Measurements from ENCODE around the gene POU2F2.

Gene POU2F2

GRCh38 chr19:42064432-42064831 is 67.8 kb downstream of the POU2F2 start:
- no peaks in the 10 kb centered on the region for H3K4me1 ChIP-seq (ENCODE audit: low read depth, poor library complexity, severe bottlenecking)
- H3K4me3 ChIP-seq (IDR thresholded peaks at IDR 0.05; ENCODE audit: insufficient read depth, low read depth, low read length), result no peak overlapping the region
- H3K36me3 ChIP-seq (ENCODE audit: insufficient read depth), result no peaks in the 10 kb centered on the region
- no peak overlapping the region for H2AFZ ChIP-seq (ENCODE audit: low read depth)
- no peak overlapping the region for H3K27ac ChIP-seq
- H3K27me3 ChIP-seq (ENCODE audit: insufficient read depth, low read depth), result peaks cover 88% of the 10 kb centered on the region
- no peaks in the 10 kb centered on the region for H3K79me2 ChIP-seq (ENCODE audit: insufficient read depth, low read depth)
- TF ChIP-seq CTCF (conservative IDR thresholded peaks at IDR 0.05; ENCODE audit: low read depth, low read length), result no peak
- no peak overlapping the region for H3K9ac ChIP-seq
- H3K4me2 ChIP-seq, result no peak overlapping the region
- H4K20me1 ChIP-seq (ENCODE audit: insufficient read depth), result no peaks in the 10 kb centered on the region

GRCh38 chr19:42062381-42062780 is 69.9 kb downstream of the POU2F2 start:
- Histone ChIP-seq H3K4me1 (ENCODE audit: low read depth, poor library complexity, severe bottlenecking) (no peaks in the 10 kb centered on the region), H3K36me3 (ENCODE audit: insufficient read depth) (no peaks in the 10 kb centered on the region), H4K20me1 (ENCODE audit: insufficient read depth) (no peaks in the 10 kb centered on the region), H3K4me2 (no peak overlapping the region), H3K27ac (no peak overlapping the region), H2AFZ (ENCODE audit: low read depth) (no peak overlapping the region), H3K27me3 (ENCODE audit: insufficient read depth, low read depth) (peaks cover 86% of the 10 kb centered on the region), H3K79me2 (ENCODE audit: insufficient read depth, low read depth) (no peaks in the 10 kb centered on the region), H3K9ac (no peak overlapping the region), H3K4me3 (IDR thresholded peaks at IDR 0.05; ENCODE audit: insufficient read depth, low read depth, low read length) (no peak overlapping the region)
- no peak for TF ChIP-seq CTCF (conservative IDR thresholded peaks at IDR 0.05; ENCODE audit: low read depth, low read length)

GRCh38 chr19:42060117-42060516 is 72.1 kb downstream of the POU2F2 start:
- no peak overlapping the region for H3K9ac ChIP-seq
- H3K27me3 ChIP-seq (ENCODE audit: insufficient read depth, low read depth), result peaks cover 85% of the 10 kb centered on the region
- H4K20me1 ChIP-seq (ENCODE audit: insufficient read depth), result no peaks in the 10 kb centered on the region
- no peak overlapping the region for H3K4me2 ChIP-seq
- no peaks in the 10 kb centered on the region for H3K79me2 ChIP-seq (ENCODE audit: insufficient read depth, low read depth)
- H3K4me1 ChIP-seq (ENCODE audit: low read depth, poor library complexity, severe bottlenecking), result no peaks in the 10 kb centered on the region
- no peak overlapping the region for H3K4me3 ChIP-seq (IDR thresholded peaks at IDR 0.05; ENCODE audit: insufficient read depth, low read depth, low read length)
- H2AFZ ChIP-seq (ENCODE audit: low read depth), result no peak overlapping the region
- H3K36me3 ChIP-seq (ENCODE audit: insufficient read depth), result no peaks in the 10 kb centered on the region
- no peak for TF ChIP-seq CTCF (conservative IDR thresholded peaks at IDR 0.05; ENCODE audit: low read depth, low read length)
- H3K27ac ChIP-seq, result no peak overlapping the region

GRCh38 chr19:42059196-42059595 is 73.0 kb downstream of the POU2F2 start:
- Histone ChIP-seq H3K36me3 (ENCODE audit: insufficient read depth) (no peaks in the 10 kb centered on the region), H2AFZ (ENCODE audit: low read depth) (no peak overlapping the region), H3K9ac (no peak overlapping the region), H3K27ac (no peak overlapping the region), H3K79me2 (ENCODE audit: insufficient read depth, low read depth) (no peaks in the 10 kb centered on the region), H3K27me3 (ENCODE audit: insufficient read depth, low read depth) (peaks cover 85% of the 10 kb centered on the region), H3K4me2 (no peak overlapping the region), H4K20me1 (ENCODE audit: insufficient read depth) (no peaks in the 10 kb centered on the region), H3K4me3 (IDR thresholded peaks at IDR 0.05; ENCODE audit: insufficient read depth, low read depth, low read length) (no peak overlapping the region), H3K4me1 (ENCODE audit: low read depth, poor library complexity, severe bottlenecking) (no peaks in the 10 kb centered on the region)
- TF ChIP-seq CTCF (conservative IDR thresholded peaks at IDR 0.05; ENCODE audit: low read depth, low read length), result no peak

Data from KMS-11 (cell line).